Measurements from ENCODE around the gene CHST1. TPM values are rescaled to one million over a fixed set of nuclear protein-coding genes. Genes with fewer than 3 reads are reported as not detected.
A peak's percentile ranks its signal among the peaks of the same experiment; 100 is the strongest.

Gene CHST1
- total RNA-seq, 1 donor from 2014 or later = 5.4 TPM

DNA sequence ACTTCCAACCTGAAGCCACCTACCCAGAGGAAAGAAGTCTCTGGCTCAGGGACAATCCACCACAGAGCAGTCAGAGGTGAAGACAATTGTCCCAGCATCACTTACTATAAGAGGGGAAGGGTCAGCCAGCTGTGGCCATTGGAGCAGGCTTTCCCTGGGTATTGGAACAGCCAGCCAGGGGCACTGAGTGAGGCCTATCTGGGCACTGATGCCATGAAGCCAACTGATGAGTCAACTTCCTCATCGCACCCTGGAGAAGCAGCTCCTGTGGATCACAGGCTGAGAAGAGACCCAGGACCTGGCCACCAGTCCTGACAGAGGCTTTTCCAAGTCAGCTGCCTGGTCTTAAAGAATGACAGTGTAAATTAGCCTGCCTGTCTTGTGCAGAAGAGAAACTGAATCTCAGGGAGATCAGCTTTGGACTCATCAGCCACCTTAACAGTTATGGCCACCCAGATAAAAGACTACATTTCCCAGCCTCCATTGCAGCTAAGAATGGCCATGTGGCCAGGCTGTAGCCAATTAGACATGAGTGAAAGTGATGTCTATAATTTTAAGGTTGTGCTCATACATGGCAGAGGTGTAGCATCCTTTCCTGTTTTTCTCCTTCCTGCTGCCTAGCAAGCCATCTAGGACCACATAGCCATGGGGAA is 19.0 kb downstream of the CHST1 start:
- DNase-seq (ENCODE audit: low read depth in 2 of 2) = peak; percentile 14 to 55

DNA sequence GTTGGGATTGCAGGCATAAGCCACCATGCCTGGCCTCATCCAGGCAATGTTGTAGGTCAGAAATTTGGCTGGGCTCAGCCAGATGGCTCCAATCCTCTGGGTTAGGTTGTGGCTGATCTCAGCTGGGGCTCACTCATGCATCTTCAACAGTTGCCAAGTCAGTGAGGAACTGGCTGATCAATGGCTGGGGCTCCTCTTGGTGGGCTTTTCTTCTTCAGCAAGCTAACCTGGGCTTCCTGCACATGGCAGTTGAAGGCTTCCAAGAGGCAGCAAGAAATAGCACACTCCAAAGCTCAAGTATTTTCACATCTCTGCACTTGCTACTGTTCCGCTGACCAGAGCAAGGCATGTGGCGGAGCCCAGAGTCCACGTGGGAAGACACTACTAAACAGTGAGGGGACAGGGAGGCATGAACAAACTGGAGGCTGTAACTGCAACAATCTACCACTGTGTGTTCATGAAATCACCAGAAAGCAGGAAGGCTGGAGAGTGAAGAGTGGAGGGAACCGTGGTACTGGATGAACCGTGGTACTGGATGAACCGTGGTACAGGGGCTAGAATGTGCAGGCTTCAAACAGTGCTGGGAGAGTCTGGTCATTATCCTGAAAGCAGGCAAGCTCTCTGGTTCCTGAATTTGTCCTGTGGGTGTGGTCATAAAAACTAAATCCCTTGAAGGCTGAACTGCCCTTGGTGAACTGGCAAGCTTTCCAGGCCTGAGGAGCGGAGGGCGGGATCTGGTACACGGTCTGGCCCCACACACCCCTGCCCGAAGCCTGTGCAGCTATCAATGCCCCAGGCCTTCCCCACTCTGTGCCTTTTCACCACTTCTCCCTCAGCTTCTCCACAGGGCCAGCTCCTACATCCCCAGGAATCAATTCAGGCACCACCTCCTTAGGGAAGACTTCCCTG is 20.2 kb downstream of the CHST1 start:
- no peak for DNase-seq (ENCODE audit: low read depth in 2 of 2)

DNA sequence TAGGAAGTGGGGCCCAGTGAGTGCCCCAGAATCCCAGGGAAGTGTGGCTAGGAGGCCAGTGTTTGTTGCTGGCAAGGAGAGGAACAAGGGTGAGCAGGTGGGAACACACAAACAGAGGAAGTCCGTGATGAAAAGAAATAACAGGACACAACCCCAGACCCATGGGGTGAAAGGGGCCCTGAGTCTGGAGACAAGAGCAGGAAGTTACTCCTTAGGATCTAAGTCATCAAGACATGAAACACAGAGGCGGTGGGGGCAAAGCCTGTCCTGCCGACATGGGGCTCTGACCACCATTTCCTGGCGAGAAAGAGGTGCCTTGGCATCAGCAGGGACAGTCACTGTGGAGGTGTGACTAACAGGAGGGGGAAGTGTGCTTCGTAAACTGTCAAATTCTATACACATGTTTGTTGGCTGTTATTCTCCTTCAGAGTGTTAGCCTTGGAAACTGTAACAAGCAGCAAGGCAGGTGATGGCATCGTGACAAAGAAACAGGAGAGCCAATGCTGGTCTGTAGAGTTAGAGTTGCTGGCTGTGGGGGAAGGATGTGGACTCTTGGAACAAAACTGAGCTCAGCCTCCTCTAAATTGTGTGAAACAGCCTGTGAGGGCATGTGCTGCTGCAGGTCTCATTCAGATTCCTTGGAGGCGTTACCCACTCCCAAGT is 21.7 kb downstream of the CHST1 start:
- peak in 1 of 2 donors; percentile 57 for DNase-seq (ENCODE audit: low read depth in 2 of 2)

DNA sequence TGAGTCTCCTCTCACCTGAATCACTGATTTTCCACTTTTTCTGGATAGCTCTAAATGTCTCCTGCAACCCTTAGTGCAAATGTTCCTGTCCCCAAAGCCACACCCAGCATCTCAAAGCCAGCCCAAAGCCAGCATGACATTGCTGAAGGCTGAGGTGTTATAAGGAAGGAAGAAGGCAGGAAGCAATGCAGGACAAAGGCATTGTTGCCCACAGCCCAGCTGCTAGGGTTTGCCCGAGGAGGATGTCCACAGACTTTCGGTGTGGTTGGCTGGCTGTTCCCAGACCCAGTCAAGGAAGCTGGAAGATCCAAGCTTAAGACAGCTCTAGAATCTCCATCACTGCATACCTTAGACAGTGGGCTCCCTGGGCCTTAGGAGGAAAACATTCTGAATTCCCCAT is 23.5 kb downstream of the CHST1 start:
- peak in 1 of 2 donors; percentile 30 for DNase-seq (ENCODE audit: low read depth in 2 of 2)

DNA sequence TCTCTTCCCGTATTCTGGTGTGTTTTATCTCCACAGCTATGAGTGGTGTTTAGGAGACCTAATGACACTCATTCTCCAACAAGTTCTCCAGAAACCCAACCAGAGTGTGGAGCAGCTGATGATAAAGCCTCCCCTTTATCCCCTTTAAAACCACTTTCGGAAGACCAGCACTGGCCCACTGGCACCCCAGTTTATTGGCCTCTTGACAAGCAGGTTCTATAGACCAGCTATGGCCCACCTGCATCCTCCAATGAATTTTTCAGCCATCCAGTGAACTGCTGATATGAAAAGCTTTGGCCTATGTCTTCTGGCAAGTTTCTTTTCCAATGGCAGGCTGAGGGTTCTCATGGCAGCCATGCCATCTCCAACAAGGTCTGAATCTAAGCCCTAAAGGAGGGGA is 27.4 kb downstream of the CHST1 start:
- DNase-seq (ENCODE audit: low read depth in 2 of 2) = no peak

DNA sequence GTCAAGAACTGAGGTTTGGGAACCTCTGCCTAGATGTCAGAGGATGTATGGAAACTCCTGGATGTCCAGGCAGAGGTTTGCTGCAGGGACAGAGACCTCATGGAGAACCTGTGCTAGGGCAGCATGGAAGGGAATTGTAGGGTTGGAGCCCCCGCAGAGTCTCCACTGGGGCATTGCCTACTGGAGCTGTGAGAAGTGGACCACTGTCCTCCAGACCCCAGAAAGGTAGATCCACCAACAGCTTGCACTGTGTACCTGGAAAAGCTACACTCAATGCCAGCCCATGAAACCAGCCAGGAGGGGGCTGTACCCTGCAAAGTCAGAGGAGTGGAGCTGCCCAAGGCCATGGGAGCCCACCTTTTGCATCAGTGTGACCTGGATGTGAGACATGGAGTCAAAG is 29.5 kb downstream of the CHST1 start:
- DNase-seq (ENCODE audit: low read depth in 2 of 2) = no peak

DNA sequence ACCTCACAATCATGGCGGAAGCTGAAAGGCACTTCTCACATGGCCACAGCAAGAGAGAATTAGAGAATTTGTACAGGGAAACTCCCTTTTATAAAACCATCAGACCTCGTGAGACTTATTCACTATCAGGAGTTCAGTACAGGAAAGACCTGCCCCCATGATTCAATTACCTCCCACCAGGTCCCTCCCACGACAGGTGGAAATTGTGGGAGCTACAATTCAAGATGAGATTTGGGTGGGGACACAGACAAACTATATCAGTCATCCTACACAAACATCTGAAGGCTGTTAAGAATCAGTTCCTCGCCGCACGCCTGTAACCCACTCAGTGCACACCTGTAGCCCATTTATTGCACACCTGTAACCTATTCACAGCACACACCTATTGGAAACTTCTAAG is 39.8 kb downstream of the CHST1 start:
- DNase-seq (ENCODE audit: low read depth in 2 of 2) = no peak

DNA sequence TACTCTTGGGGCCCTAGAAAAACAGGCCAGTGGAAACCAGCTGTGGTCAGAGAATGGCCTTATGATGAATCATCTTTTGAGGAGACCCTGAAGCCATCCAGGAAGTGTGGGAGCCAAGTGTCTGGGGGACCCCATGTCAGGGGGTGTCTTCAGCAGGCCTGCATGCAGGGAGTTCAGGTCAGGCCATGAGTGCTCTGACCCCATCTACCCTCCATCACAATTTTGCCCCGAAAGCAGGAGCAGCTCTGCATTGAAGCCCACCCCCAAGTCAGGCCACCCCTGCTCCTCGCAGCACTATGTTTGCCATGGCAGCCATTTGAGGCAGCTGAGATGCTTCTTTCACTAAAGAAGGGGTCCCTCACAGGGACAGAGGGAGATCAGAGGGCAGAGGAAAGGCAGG is 41.3 kb downstream of the CHST1 start:
- DNase-seq (ENCODE audit: low read depth in 2 of 2) = no peak

DNA sequence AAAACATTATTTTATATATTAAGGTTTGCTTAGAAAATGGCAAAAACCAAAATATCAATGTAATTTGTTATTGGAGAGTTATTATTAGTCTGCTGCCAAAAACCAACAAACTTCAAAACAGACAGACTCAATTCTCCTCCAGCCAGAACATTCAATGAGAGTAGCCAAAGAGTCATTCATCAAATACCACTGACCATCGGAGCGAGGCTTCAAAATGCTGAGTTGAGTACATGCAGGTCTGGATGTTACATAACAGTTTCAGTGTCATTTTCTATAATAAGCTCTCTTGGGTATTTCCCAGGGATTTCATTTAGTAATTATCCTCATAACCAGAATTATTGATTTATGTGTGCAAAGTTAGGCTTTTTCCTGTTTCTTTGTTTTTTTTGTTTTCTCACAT is 42.6 kb downstream of the CHST1 start:
- DNase-seq (ENCODE audit: low read depth in 2 of 2) = no peak

DNA sequence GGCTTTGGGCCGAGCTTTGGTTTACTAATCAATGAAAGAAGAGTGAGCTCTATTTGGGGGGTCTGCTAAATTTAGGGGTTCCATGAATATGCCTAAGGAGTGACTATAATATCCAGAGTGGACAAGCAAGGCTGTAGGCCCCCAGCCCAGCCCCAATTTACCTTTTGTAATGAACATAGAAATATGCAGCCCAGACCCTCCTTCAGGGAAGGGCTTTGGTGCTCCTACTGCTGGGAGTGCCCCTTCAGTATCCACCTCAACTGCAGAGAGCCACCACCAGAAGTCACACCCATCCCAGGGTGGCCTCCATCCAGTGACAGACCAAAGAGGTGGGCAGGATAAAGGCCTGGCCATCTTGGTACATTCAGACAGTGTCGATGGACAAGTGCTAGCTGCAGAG is 43.1 kb downstream of the CHST1 start:
- DNase-seq (ENCODE audit: low read depth in 2 of 2) = no peak

DNA sequence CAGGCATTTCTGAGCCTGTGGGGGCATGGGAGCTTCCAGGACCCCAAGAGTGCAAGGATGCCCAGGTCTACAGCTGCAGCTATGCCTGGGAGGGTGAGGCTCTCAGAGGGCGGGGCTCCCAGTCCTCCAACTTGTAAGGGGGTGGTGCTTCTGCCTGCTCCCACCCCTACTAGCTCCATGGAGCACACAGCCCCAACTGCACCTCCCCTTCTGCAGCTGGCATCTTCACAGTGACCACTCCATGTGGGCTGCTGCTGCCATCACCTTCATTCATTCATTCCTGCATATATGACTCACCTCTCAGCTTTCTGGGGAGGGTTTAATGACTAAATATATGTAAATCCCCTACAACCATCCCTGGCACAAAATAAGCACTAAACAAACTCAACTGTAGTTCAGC is 43.8 kb downstream of the CHST1 start:
- no peak for DNase-seq (ENCODE audit: low read depth in 2 of 2)

DNA sequence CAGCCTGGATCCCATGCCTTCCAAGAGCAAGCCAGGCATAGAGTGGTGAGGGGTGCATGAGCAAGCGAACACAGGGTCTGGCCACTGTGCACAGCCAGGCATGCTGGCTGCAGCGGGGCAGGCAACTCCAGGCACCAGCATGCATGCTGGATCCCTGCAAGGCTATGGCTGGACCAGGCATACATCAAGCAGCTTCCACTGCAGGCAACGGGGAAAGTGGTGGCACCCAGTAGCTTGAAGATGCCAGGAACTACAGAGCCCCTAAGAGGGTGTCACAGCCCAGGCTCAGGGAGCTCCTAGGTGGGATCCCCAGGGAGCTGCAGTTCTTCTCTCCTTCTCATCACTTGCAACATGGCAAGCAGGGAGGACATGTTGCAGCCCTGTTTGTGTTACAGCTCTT is 45.2 kb downstream of the CHST1 start:
- no peak for DNase-seq (ENCODE audit: low read depth in 2 of 2)

DNA sequence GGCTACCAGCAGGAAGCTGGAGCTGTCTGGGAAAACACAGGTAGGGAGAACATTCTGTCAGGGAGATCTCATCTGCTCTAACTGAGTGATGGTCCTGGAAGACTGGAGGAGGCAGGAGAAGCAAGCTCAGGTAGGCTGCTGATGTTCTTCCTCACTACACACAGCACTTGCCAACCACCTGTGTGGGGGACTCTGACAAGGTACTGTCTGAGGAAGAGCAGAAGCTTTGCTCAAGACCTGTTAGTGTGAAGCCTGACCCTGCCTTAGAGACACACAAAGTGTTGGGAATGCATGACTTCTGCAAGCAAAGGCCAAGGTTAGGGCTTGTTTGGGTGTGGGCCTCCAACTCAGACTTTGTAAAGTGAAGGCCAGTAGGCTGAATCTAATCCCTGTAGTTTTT is 46.5 kb downstream of the CHST1 start:
- DNase-seq (ENCODE audit: low read depth in 2 of 2) = no peak

DNA sequence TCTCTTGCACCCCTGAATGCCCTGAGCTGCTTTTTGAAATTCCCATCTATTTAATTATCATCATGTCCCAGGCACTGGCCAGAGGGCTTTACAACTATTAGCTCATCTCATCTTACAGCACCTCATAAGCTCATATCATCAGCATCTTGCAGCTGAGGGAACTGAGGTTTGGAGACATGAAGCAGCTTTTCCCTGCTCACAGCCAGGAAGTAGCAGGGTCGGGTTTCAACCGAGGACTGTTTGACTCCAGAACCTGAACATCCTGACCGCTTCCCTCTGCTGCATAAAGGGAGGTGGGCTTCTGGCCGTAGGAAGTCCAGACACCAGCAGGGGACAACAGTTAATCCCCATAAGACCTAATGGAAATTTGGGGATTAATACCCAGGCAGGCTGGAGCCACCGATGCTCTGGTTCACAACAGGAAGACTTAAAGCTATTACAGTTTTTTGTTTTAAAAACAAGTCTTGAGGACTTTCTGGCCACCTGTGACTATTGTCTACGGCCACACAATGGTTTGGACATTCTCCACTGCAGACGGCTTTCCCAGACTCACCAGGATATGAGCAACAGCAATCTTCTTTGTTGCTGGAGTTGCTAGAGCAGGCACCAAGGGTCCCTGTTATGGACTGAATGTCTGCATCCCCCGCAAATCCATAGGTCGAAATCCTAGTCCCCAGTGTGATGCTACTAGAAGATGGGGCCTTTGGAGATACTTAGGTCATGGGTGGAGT is 47.4 kb downstream of the CHST1 start:
- peak in 1 of 2 donors; percentile 45 for DNase-seq (ENCODE audit: low read depth in 2 of 2)

DNA sequence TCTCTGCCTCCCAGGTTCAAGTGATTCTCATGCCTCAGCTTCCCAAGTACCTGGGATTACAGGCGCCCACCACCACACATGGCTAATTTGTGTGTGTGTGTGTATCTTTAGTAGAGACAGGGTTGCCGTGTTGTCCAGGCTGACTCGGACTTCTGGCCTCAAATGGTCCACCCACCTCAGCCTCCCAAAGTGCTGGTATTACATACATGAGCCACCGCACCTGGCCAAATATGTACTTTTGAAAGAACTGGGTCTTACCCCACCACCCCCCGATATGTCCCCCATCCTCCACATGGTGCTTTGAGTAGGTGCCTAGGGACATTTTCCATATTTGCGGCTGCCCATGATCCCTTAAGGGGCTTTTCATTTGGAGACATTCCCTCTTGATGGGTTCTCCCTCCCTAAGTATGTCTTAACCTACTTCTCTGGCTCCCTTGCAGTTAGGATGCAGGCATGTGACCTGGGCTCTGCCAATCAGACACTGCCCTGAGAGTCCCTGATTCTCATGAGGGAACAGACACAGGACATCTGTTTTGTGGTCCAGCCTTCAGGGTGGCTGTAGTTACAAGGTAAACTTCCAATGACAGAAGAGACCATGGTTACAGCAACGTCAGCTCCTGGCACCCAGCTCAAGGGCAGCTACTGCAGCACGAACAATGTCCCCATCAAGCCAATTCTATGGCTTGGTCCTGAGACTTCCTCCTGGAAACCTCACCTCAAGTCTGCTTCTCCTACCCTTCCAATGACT is 48.4 kb downstream of the CHST1 start:
- DNase-seq (ENCODE audit: low read depth in 2 of 2) = no peak

DNA sequence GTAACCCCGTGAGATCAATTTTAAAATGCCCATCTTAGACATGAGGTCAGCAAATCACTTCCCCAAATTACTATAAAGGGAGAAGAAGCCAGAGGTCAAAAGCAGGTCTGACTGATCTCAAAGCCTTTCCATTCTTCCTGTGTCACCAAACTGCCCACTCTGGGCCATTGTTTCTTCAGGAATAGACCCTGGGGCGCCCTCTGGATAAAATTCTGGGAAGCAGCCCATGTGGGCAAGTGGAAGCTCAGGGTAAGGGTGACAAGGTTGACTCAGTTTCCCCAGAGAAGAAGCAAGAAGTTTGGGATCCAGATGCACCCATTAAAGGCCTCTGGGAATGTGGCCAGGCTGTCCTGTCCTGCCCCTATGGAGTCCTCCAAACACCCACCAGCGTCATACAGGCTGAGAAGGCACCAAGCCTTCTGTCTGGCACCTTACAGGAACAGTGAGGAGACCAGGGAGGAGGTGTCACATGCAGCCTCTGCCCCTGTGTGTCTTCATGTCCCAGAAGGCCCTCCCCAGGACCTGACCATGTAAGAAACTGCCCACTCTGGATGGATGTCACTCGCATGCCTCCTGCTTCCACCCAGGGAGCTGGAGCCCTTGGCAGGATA is 50.1 kb downstream of the CHST1 start:
- no peak for DNase-seq (ENCODE audit: low read depth in 2 of 2)

DNA sequence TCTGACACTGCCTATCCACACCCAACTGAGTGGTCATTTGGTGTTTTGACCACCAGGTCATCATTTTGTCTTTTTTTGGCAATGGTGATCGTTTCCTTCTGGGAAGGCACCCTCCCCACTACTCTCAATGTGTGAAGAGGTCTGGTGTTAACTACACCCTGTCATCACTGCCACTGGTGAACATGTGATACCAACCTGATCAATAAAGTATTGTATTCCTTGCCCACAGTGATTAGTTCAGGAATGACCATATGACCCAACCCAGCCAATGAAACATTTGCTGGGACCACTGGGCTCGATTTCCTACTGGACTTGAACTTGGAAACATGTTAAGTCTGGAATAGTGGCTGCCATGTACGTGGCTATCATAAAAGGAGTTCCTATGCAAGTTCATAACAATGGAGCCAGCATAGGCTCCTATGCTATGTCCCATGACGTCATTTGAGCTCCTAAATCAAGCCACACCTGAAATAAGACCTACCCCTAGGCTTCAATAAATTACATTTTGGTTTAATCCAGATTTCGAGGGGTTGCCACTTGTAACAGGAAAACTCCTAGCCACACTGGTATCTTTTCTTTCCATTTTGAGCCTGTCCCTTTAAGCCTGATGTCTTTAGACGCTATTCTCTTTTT is 51.1 kb downstream of the CHST1 start:
- no peak for DNase-seq (ENCODE audit: low read depth in 2 of 2)

DNA sequence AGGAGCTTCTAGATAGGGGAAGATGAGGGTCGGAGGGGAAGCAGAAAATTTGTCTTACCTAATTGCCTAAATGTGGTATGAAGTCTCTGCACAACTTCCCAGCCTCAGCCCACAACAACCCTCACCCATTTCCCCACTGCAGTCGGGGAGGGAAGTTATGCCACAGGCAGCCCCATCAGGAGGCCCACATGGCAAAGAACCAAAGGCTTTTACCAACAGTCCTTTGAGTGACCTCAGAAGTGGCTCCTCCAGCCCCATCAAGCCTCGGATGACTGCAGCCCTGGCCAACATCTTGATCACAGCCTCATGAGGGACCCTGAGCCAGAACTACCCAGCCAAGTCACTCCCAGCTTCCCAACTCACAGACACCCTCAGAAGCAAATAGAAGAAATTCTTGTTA is 54.8 kb downstream of the CHST1 start:
- no peak for DNase-seq (ENCODE audit: low read depth in 2 of 2)

DNA sequence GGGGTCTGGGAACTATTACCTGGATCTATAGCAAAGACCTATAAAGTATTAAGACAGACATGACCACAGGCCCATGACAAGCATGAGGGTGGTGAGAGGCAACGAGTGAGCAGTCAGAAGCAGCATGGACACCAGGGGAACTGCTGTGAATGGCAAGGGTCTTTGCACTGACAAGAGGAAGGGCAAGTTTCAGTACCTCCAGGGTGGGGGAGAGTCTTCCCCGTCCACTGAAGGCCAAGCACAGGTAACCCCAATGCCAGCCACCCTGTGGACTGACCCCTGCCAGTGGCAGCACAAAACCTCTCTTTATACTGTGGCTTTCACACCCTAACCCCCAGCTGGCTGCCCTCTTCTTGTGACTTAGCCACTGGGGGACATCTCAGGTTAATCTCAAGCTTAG is 55.5 kb downstream of the CHST1 start:
- no peak for DNase-seq (ENCODE audit: low read depth in 2 of 2)

DNA sequence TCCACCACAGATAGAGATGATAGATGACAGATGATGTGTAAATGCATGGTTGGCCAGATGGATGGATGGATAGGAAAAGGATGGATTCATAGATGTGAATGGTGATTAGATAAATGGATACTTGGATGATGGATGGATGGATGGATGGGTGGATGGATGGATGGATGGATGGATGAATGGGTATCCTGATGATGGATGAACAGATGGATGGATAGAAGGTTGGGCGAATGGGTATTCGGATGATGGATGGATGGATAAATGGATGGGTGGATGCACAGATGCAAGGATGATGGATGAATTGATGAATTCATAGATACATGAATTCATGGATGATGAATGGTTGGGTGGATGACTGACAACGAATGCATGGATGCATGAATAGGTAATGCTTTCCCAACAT is 56.1 kb downstream of the CHST1 start:
- no peak for DNase-seq (ENCODE audit: low read depth in 2 of 2)
